T-helper 2 cell treated with Interferon-gamma antibody and Interleukin-4, amounts not matched to agents 5 μg/mL and 100 μg/mL, for 36 hours (primary cell): Measurements from ENCODE around the gene MAP7.
"Not testable (repeated sequence)": the region's sequence is repeated elsewhere in the genome, so short reads cannot be mapped to it uniquely, and the experiment has no call there.

ENCODE experiments used
- DNase-seq: peaks from one replicate; pipeline ENCODE4 v3.0.0; 2021; ENCODE audit warnings: low spot score
- H3K27ac Mint-ChIP-seq: one replicate; pipeline ENCODE4 v1.8.0; 2021; ENCODE audit warnings: mild to moderate bottlenecking, mixed read lengths
- H3K27me3 Mint-ChIP-seq: one replicate; pipeline ENCODE4 v1.8.0; 2021; ENCODE audit warnings: low read depth, mixed read lengths
- H3K36me3 Mint-ChIP-seq: one replicate; pipeline ENCODE4 v1.8.0; 2021; ENCODE audit warnings: low read depth, mixed read lengths
- H3K4me1 Mint-ChIP-seq: one replicate; pipeline ENCODE4 v1.8.0; 2021; ENCODE audit warnings: low read depth, mixed read lengths
- H3K4me3 Mint-ChIP-seq: one replicate; pipeline ENCODE4 v1.8.0; 2022; ENCODE audit warnings: mild to moderate bottlenecking, moderate library complexity, mixed read lengths
- H3K9me3 Mint-ChIP-seq: one replicate; pipeline ENCODE4 v1.8.0; 2021; ENCODE audit warnings: mixed read lengths

MAP7 gene

DNA sequence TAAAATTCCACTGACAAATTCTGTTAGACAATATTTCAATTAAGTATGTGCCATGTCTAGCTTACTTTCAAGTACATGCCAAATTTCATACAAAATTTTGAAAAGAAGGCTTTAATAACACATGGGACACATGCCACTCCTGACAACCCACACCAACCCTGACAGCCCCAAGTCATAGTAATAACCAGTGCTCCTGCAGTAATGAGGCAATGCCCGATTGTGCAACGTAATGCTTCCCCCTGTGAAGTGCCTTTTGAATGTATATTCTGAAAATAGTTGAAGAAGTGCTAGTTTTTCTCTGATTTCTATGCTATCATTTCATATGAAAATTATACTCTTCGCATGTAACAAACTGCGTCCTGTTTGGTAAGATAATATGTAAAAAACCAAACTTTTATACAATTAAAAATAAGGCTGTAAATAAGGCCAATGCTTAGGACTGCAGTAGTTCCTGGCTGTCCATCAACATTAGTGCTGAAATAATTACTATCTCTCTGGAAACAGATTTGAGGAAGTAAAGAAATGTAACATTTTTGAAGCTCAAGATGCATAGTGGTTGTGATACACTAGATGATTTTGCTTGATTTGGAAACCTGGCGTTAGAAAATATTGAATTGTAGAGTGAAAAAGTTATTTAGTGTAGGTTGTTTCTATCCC is 134.7 kb downstream of the MAP7 start:
- Mint-ChIP-seq H3K4me1 (peaks cover under 1% of the 10 kb centered on the region), H3K27ac (no peak overlapping the region), H3K27me3 (no peaks in the 10 kb centered on the region), H3K36me3 (no peaks in the 10 kb centered on the region), H3K9me3 (no peaks in the 10 kb centered on the region), H3K4me3 (no peak overlapping the region)
- no peak for DNase-seq

DNA sequence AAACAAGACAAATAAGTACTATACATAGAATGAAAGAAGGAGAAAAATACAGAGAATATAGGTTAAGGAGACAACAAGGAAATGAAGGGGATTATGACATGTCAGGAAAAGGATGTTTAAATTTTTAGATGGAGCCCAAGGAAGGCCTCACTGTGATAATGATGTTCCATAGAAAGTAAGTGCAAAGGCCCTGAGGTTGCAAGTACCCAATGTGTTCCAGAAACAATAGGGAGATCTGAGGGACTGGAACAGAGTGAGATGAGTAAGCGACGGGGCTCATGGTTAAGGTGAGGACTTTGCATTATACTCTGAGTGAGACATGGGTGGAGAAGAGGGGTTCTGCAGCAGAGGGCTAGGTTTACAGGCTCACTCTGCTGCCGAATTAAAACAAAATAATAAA is 137.8 kb downstream of the MAP7 start:
- no peaks in the 10 kb centered on the region for H3K9me3 Mint-ChIP-seq
- H3K4me1 Mint-ChIP-seq, result peaks cover 9% of the 10 kb centered on the region
- H3K27me3 Mint-ChIP-seq, result peaks cover 2% of the 10 kb centered on the region
- no peaks in the 10 kb centered on the region for H3K36me3 Mint-ChIP-seq
- no peak overlapping the region for H3K27ac Mint-ChIP-seq
- H3K4me3 Mint-ChIP-seq, result no peak overlapping the region
- no peak for DNase-seq

DNA sequence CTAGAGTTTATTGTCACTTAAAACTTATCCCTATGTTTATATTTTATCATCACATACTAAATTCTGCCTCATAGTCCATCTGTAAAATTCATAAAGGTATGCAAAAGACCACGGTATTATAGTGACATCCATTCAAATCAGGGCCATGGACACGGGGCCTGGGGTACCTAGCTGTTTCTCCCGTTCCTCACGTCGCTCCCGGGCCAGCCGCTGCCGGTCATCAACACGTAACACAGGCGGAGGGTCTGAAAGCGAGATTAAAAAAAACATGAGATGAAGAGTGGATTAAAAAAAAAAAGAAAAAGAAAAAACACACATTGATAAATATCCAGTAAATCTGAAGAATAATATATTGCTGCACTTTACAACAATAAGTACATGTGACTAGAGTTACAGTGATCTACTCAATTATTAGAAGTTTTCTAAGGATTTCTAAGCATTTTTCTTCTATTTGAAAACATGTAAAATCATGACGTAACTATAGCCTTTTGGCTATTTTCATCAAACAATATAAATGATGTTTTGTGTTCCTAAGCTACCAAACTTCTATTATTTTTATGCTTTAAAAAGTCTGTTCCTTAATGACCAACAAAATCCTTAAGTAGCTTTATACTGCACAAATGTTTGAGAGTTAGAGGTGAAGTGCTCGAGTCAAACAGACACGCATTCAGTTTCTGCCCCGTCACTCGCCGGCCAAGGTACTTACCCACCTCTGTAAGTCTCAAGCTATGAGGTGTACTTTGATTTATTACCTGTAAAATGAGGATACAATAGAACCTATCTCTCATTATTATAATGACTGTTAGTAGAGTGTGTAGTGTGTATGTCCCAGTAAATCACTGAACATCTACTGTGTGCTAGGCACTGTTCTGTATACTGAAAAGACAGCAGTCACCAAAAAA is 138.5 kb downstream of the MAP7 start:
- Mint-ChIP-seq H3K9me3 (no peaks in the 10 kb centered on the region), H3K4me1 (peaks cover 9% of the 10 kb centered on the region), H3K27ac (no peak overlapping the region), H3K36me3 (no peaks in the 10 kb centered on the region), H3K27me3 (peaks cover 5% of the 10 kb centered on the region), H3K4me3 (no peak overlapping the region)
- DNase-seq, result no peak

DNA sequence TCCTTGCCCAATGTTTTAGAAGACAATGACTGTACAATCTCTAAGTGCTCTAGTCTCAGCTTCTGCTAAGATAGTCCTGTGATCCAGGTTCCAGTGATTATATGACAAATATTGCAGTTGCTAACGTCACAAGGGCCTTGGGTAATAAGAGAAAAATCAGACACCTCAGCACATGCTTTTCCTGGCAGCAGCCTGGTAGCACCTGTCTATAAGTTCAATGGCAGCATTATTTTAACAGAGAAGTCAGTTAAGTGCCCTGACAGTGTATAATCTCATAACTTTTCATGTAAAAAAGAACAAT is 139.2 kb downstream of the MAP7 start:
- H3K27ac Mint-ChIP-seq, result no peak overlapping the region
- H3K36me3 Mint-ChIP-seq, result no peaks in the 10 kb centered on the region
- no peak for DNase-seq
- no peak overlapping the region for H3K4me3 Mint-ChIP-seq
- H3K9me3 Mint-ChIP-seq, result no peaks in the 10 kb centered on the region
- H3K27me3 Mint-ChIP-seq, result peaks cover 5% of the 10 kb centered on the region
- H3K4me1 Mint-ChIP-seq, result peaks cover 9% of the 10 kb centered on the region

DNA sequence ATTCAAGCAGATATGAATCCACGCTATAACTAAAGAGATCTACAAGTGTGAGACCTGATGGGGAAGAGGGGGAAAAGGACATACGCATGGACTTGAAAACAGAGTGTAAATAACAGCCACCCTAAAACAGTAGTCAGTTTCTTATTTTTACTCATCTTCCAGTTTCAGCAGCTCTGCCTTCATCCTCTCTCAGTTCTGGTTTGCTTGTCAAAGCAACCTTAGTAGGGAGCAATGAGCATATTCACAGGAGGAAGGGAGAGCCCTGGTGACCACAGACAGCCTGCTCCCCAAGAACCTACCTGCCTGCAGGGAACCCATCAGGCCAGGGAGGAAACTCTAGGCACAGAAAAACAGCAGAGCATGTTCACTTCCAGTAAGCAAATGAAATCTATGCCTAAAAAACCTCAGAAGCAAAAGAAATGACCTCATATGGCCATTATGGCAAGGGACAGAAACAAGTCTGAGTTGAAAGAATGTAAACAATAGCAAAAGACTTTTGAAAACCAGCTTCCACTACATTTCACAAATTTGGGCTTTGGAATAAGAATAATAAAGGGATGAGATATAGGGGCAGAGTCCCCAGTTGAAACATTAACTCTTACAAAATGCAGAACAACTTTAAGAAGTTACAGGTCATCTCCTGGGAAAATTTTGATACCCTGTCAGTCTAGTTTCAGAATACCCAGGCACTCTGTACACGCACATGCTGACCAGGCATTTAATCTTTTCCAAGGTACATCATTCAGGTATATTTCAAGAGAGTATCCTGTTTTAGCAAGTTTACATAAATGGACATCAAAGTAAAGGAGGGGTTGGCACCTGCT is 139.8 kb downstream of the MAP7 start:
- Mint-ChIP-seq H3K4me3 (no peak overlapping the region), H3K27ac (no peak overlapping the region), H3K9me3 (no peaks in the 10 kb centered on the region), H3K27me3 (peaks cover 7% of the 10 kb centered on the region), H3K36me3 (no peaks in the 10 kb centered on the region), H3K4me1 (peaks cover 9% of the 10 kb centered on the region)
- DNase-seq, result peak; percentile 8

DNA sequence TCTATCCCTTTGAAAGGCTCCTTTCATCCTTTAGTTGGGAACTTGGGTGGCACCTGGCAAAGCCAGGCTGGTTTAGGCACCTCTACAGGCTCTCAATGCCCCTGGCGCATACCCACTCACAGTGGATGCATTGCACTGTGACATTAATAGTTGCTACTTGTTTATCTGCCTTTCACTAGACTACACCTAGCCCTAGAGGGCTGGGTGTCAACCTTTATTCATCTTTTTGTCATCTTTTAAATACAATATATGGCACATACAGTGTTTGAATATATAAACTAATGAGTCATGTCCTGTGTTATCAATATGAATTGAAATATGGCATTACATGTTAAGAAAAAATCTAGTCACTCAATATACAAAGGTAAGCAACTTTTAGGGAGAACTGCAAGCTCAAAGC is 140.6 kb downstream of the MAP7 start:
- no peak overlapping the region for H3K27ac Mint-ChIP-seq
- peaks cover 9% of the 10 kb centered on the region for H3K4me1 Mint-ChIP-seq
- DNase-seq, result no peak
- H3K27me3 Mint-ChIP-seq, result peaks cover 12% of the 10 kb centered on the region
- no peaks in the 10 kb centered on the region for H3K36me3 Mint-ChIP-seq
- H3K4me3 Mint-ChIP-seq, result no peak overlapping the region
- no peaks in the 10 kb centered on the region for H3K9me3 Mint-ChIP-seq

DNA sequence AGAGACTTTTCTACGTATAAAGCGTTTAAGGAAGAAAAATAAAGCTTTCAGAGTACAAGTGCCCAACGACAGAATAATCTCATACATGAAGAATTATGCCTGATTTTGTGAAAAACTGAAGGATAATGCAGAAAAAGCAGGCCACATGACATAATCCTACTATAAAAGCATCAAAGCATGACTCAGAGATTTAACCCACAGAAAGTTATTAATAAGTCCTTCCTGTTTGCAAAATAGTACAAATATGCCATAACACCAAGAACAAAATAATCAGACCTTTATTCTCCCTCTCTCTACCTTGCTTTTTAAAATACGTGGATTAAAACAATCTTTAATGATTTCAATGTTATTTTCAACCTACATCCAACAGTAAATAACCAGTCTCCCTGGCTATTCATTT is 142.0 kb downstream of the MAP7 start:
- Mint-ChIP-seq H3K27ac (no peak overlapping the region), H3K4me3 (no peak overlapping the region), H3K9me3 (no peaks in the 10 kb centered on the region), H3K4me1 (peaks cover 9% of the 10 kb centered on the region), H3K27me3 (peaks cover 12% of the 10 kb centered on the region), H3K36me3 (no peaks in the 10 kb centered on the region)
- no peak for DNase-seq

DNA sequence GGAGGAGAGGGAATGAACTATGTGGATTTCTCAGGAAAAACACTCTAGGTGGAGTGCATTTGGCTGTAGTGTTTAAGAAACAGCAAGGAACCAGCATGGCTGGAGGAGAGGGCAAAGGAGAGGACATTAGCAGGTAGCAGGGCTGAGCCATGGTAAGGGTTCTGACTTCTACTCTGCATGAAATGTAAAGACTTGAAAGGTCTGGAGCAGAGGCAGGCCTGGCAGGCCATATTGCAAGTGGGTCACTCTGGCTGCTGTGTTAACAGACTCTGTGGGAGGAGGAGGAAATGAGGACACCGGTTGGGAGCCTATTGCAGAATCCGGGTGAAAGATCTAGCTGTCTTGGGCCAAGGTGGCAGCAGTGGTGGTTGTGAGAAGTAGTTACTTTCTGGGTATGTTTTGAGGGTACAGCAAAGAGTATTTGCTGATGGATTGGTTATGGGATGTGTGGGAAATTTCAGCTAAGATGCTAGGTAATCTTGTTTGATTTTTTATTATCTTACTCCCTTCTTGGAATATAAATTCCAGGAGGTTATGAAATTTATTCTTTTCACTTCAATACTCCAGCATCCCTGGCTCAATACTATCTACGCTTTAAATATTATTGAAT is 144.7 kb downstream of the MAP7 start:
- no peak for DNase-seq
- Mint-ChIP-seq H3K4me1 (peaks cover 9% of the 10 kb centered on the region), H3K4me3 (no peak overlapping the region), H3K27ac (no peak overlapping the region), H3K9me3 (no peaks in the 10 kb centered on the region), H3K27me3 (peaks cover 12% of the 10 kb centered on the region), H3K36me3 (no peaks in the 10 kb centered on the region)

DNA sequence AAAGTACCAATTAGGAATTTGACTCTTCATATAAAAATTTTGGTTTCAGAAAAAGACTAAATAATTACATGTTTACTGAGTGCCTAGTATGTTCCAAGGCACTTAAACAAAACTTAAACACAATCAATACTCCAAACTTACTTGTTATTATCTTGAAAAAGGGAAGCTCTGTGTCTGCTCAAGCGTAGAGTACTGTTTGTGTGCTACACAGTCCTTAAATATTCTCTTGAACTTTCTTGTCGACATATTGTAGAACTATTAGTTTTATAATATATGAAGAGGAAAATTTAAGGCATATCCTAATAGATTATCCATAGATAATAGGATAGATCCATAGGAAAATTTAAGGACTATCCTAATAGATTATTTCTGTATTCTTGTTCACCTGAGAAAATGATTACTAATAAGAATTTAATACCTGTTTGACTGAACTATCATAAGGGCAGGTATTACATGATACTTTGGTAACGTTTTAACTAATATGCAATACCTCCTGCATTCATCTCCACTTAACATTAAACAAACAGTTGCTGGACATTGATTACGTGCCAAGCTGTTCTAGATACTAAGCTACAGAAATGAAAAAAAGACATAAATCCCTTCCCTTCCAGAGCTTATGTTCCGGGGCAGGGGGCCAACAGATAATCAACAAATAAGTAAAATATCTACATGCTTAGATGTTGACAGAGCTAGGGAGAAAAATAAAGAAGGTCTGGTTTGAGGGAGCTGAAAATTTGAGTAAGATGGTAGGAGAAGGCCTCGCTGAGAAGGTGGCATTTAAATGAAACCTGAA is 145.4 kb downstream of the MAP7 start:
- H3K27ac Mint-ChIP-seq, result no peak overlapping the region
- H3K27me3 Mint-ChIP-seq, result peaks cover 12% of the 10 kb centered on the region
- H3K9me3 Mint-ChIP-seq, result no peaks in the 10 kb centered on the region
- no peak for DNase-seq
- H3K36me3 Mint-ChIP-seq, result no peaks in the 10 kb centered on the region
- H3K4me1 Mint-ChIP-seq, result peaks cover 2% of the 10 kb centered on the region
- H3K4me3 Mint-ChIP-seq, result no peak overlapping the region

DNA sequence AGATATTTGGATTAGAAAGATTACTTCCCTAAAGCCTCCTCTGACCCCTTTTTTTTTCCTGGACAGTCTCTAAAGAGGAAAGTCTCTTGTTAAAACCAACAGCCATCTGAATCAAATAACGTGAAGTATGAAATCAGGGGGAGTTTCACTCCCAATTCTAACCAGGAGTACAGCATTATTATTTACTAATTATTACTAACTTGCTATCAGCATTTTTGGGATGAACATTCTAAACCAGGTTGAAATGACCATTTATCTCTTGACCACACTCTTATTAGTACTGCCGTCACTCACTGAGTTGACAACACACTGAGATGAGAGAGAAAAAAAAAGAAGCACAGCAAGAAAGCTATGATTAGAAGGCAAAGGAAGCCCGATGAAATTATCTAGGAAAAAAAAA is 146.2 kb downstream of the MAP7 start:
- no peaks in the 10 kb centered on the region for H3K36me3 Mint-ChIP-seq
- peaks cover 12% of the 10 kb centered on the region for H3K27me3 Mint-ChIP-seq
- no peaks in the 10 kb centered on the region for H3K4me1 Mint-ChIP-seq
- DNase-seq, result no peak
- H3K27ac Mint-ChIP-seq, result no peak overlapping the region
- H3K9me3 Mint-ChIP-seq, result no peaks in the 10 kb centered on the region
- H3K4me3 Mint-ChIP-seq, result no peak overlapping the region

DNA sequence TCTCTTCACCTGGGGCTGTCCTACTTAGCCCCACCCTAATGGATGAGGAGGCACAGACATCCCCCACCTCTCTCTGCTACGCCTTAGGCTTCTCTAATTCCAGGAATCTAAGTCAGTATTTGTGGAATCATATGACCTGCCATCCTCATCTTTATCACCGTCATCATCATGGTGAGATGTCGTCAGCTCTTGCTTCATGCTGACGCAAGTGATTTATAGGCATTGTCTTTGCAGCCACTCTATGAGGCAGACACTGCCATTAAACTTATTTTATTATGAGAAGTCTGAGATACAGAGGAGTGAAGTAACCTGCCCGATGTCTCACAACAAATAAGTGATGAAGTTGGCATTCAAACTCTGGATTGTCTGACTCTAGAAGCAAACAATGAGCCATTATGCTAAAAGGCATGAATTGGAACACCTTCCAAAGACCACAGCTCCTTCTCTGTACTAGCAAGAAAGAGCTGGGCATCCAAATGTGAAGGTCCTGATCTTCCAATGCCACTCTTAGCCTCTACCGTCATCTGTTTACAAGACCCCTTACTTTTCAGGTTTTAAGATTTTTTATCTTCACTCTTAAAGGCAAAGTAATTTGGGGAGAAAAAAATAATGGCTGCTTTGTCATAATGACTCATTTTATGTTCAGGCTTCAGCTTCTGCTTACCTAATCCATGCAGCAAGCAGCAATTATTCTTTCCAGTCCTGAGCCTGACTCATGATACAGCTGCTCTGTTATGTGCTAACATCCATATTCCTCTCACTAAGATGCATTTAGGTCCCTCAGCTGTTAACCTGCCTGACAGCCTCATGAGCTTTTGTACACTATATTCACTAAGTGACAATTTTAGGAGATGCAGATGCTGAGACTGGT is 146.9 kb downstream of the MAP7 start:
- Mint-ChIP-seq H3K27me3 (peaks cover 12% of the 10 kb centered on the region), H3K36me3 (no peaks in the 10 kb centered on the region), H3K4me3 (no peak overlapping the region), H3K27ac (no peak overlapping the region), H3K9me3 (no peaks in the 10 kb centered on the region), H3K4me1 (no peaks in the 10 kb centered on the region)
- no peak for DNase-seq

DNA sequence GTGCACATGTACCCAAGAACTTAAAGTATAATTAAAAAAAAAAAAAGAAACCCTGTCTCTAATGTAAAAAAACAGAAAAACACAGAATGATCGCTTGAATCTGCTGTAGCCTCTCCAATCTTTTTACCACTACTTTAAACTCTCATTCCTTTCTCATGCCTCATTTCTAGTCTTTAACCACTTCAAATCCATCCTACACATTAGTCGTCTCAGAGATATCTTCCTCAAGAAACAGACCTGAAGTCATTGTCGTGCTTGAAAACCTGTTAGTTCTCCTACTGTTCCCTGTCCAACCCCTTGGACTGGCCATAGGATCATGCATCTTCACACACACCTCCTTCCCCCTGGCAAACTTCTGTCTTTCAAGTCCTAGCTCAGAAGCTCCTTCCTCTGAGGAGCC is 148.5 kb downstream of the MAP7 start:
- no peak for DNase-seq
- H3K4me1 Mint-ChIP-seq, result no peaks in the 10 kb centered on the region

DNA sequence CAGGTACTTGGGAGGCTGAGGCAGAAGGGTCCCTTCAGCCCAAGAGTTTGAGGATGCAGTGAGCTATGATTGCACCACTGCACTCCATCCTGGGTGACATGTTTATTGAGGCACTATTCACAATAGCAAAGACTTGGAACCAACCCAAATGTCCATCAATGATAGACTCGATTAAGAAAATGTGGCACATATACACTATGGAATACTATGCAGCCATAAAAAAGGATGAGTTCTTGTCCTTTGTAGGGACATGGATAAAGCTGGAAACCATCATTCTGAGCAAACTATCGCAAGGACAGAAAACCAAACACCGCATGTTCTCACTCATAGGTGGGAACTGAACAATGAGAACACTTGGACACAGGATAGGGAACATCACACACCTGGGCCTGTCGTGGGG is 149.0 kb downstream of the MAP7 start:
- H3K9me3 Mint-ChIP-seq, H3K4me1 Mint-ChIP-seq, DNase-seq, H3K27ac Mint-ChIP-seq, H3K27me3 Mint-ChIP-seq, H3K4me3 Mint-ChIP-seq, H3K36me3 Mint-ChIP-seq: not testable (repeated sequence)

More for the DNA sequence above, 148.5 kb downstream of the MAP7 start:
- H3K9me3 Mint-ChIP-seq, result no peaks in the 10 kb centered on the region
- H3K27ac Mint-ChIP-seq, result no peak overlapping the region
- H3K27me3 Mint-ChIP-seq, result peaks cover 7% of the 10 kb centered on the region
- H3K36me3 Mint-ChIP-seq, result no peaks in the 10 kb centered on the region
- no peak overlapping the region for H3K4me3 Mint-ChIP-seq
